Forelimb muscle (tissue), 1 donor: ENCODE results near the gene GAS7. TPM values are rescaled to one million over a fixed set of nuclear protein-coding genes. Genes with fewer than 3 reads are reported as not detected.

Experiments used
- DNase-seq: peaks from one replicate; pipeline ENCODE4 v3.0.0-alpha.2; 2013; ENCODE audit warnings: low read depth
- polyA plus RNA-seq: library from polyadenylated mRNA; unstranded; fragments of 120-200 nt; gene quantifications from one replicate; pipeline ENCODE4 v1.2.1, GENCODE V29; 2013; ENCODE audit not compliant: insufficient read length

The GAS7 gene
- polyA plus RNA-seq, 1 donor: 57.9 TPM

DNA sequence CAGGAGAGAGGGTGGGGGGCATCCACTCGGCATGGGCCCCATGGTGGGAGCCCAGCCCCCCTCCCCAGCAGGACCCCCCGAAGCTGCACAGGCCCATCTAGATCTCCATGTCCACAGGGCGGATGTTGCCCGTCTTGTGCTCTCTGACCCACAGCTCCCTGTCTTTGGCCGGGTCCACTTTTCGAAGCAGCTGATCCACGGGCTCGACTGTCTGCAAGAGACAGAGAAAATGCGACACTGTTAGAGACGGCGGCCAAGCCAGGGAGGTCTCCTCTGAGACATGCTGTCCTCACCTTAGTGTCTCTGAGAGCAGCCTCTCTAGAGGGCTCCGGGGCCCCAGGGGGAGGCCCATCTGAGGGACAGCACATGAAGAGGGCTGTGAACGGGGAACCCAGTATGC is 281.3 kb downstream of the GAS7 start:
- no peak for DNase-seq

DNA sequence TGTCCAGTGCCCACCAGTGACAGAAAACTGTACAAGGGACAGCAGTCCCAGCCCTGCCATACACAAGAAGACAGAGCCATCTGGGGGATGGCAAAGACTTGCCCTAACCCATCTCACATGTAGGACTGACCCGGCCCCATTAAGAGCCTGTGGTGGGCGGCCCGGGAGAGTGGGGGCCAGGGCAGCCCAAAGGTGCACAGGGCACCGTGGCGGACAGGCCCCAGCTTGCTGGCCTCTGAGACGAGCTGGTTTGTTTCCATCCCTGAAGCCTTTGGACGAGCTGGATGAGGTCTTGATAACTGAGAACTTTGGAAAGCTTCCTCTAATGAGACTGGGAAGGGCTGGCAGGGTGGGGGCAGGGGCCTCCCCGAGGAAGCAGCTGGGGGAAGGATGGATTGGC is 282.3 kb downstream of the GAS7 start:
- DNase-seq: no peak

DNA sequence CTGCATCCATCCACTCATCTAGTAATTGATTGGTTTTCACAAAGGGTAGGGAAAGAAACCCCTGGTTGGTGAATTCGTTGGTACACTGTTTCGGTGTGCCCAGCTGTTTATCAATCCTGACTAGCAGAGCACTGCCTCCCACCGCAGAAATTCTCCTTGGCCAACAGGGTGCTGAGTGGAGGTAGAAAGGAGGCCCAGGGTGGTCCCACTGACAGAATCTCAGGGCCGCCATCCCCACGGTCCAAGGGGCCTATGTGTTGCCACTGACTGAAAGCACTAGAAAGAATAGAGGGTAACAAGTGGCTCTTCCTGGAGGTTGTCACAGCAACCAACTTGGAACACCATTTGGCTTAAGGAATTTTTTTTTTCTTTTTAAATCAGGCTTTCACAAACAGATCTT is 284.9 kb downstream of the GAS7 start:
- no peak for DNase-seq

DNA sequence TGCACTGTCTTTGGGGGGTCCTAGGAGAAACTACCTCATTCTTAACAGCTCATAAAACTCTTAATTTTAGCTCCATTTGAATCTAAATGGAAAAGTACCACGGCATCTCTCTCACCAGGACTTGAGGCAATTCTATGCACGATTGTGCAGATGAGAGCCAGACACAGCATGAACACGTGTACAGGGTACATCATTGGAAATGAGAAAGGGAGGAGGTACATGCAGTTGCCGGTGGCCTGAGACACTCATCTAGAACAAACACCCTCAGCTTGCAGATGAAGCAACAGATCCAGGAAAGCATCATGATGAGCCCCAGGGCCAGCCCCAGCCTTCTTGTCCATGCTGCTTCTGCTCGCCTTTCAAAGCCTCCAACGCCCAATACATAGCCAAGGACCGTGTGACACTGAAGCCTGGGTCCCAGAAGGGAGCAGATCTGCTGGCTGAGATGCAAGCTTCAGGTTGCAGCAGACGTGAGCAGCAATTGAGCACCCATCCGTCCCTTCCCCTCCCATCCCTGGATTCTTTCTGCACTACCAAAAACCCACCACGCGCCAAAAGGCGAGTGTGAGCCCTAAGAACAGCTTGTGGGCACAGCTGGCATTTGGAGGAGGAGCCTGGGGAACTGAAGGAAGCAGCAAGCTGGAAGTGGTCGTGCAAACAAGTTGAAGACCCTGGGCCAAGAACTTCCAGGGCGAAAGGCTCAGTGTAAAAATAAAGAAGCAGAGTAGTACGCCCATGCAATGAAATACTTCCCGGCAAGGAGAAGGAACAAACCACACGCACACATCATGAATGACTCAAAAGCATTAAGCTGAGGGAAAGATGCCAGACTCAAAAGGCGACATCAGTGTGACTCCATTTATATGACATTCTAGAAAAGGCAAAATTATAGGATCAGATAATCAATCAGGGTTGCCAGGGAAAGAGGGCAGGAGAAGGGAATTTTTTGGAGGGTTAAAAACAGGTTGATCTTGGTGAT is 286.0 kb downstream of the GAS7 start:
- no peak for DNase-seq

DNA sequence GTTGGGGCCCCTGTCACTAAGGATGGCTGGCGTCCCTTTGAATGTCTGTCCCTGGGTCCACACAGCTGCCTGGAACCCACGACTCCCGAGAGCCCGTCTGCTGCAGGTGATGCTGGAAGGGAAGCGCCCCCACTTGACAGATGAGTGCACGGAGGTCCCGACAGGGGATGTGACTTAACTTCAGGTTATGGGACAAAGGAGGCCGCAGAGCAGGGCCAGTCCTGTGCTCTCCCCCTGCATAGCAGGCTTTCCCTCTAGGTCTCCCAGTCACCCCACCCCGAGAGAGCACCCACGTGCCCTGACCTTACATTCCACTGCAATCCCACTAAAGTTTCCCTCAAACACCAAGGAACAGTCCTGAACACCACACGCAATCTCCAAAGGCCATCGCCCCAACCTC is 287.3 kb downstream of the GAS7 start:
- no peak for DNase-seq

DNA sequence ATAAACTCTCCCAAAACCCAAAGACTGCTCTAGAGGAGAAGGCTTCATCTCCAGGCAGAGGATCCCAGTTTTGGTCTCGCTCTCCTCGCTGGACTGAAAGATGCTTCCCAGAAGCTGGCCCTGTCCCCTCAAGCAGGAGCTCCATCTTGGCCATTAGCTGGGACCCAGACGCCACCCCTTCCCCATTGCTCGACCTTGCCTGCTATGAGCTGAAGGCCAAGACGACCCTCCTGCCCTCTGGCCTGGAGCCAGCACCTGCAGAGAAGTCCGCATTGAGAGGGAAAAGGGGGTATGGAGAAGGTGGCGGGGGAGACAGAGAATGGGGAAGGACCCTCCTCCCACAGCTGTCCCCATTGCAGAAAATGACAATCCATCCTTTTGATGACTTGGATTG is 289.8 kb downstream of the GAS7 start:
- no peak for DNase-seq

DNA sequence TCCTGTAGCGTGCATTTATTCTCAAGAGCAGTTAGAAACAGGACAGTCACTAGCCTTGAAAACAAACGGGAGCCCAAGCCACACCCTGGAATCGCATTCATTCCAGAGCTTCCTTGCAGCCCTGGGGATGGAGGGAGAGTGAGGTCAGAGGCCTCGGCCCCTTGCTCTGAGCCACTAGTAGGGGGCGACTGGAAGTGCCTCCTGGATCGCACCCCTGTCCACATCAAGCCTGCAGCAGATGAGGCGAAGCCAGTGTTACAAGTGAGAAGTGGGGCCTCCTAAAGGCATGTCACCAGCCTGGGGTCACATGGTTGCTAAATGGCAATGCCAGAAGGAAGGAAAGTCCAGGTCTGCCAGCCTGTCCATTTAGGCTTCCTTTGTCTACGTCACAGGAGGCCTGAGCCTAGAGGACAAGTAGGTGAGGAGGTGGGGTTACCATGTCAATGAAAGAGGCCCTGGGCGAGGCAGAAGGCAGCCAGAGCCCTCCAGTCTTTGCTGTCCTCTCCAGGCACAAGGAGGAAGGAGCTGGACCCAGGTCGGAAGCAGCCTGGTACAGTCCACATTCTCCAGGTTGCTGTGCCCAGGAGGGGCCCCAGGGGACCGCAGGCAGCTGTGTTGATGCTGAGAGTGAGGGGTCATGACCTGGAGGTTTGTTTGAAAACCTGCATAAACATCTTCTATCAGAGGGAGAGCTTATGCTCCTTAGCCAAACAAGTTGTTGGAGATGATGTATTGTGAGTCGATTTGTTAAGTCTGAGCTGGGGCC is 290.3 kb downstream of the GAS7 start:
- no peak for DNase-seq

DNA sequence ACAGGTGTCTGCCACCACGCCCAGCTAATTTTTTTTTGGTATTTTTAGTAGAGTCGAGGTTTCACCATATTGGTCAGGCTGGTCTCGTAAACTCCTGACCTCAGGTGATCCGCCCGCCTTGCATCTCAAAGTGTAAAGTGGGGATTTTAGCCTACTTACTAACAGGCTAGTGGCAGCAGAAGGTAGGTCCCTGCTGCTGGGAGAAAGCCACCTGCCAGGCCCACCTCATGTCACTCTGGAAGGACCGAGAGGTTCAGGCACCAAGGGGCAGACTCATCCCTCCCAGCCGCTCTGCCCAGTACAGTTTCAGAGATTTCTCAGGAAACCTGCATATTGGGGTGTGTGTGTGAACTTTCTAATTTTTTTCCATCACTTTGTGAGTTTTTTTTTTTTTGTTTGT is 291.3 kb downstream of the GAS7 start:
- no peak for DNase-seq

DNA sequence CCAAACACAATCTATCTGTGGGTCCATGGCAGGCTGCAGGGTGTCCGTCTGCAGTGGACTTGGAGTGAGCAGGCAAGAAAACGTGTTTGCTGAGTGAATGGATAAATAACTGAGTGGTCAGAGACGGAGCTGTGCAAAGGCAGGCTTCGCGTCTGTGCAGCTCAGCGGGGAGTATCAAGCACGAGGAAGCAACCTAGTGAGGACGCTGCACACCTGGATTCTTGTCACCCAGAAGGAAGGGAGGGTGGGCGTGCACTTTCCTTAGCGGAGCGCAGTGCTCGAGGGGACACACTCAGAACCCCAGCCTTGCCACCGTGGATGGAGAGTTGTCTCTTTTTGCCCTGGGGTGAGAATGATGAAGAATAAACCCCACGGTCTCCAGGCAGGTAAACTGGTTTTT is 291.8 kb downstream of the GAS7 start:
- DNase-seq: no peak

DNA sequence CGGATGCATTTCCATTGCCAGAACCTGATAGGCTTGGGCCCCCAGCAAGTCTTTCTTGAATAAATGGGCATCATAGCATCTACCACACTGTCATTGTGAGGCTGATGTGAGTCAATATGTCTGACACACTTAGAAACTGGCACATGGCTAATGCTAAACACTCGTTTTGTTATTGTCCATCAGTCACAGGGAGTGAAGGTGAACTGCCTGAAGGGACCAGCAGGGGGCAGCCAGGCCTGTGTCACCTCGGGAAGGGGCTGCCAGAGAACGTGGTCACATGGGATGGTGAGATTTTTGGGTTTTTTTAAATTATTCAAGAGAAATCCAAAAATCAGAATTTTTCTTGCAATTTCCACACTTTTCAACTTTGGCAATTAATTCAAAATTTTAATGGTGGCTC is 292.5 kb downstream of the GAS7 start:
- no peak for DNase-seq

DNA sequence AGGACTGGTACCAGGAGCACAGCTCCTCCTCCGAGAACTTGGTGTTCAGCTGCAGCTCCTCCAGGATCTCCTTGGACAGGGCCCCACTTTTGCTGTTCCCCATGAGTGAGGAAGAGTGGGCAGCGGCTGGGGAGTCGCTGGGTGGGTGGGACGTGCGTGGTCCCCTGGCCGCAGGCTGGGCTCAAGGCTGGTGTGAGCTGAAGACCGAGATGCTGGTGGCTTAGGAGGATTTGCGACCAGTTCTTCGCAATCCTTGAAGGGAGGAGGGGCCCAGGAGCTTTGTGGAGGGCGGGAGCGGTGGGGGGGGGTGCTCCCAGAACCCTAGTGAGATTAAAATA is 293.4 kb downstream of the GAS7 start, which contains the start of gene RCVRN:
Gene RCVRN (minus strand): TSS at position 194 of the 338 bp plus-strand sequence. CDS start 91 bp downstream, at position 103.
- DNase-seq: no peak

DNA sequence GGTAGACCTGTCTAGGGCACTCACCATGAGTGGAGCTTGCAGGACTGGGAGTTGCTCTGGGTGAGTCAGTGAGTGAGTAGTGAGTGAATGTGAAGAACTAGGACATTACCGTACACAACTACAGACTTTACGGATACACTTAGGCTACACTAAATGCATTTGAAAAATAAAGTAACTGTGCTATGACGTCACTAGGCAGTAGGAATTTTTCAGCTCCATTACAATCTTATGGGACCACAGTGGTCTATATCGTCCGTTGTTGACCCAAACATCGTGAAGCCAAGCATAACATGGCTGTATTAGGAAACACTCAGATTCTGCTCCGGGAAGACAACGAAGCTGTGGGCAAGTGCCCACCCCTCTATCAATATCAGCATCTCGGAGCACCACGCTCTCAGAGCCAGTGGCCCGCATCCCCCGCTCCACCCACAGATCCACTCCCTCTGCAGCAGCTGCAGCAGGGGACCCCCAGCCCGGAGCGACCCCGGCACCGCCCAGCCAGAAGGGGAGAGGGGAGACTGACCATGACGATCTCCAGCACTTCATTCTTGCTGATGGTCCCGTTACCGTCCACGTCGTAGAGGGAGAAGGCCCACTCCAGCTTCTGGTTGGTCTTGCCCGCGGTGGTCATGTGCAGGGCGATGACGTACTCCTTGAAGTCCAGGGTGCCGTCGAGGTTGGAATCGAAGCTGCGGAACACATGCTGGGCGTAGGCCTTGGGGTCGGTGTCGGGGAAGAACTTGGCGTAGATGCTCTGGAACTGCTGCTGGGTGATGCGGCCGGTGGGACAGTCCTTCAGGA is 293.9 kb downstream of the GAS7 start:
- DNase-seq: no peak

DNA sequence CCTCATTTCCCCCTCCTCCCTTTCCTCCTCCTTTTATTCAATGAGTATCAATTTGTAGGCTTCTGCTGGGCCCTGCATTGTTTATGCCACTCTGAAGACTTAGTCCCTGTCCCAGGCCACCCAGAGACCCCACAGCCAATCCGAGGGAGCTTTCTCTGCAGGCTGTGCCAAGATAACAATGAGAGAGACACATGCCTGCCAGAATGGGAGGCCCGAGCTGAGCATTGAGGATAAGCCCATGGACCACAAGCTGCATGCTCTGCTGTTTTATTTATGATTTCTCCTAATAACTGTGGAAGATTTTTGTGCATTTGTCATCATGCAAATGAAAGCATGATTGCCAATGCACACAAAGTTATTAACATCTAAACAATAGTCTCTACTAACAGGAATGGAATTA is 296.3 kb downstream of the GAS7 start:
- no peak for DNase-seq

DNA sequence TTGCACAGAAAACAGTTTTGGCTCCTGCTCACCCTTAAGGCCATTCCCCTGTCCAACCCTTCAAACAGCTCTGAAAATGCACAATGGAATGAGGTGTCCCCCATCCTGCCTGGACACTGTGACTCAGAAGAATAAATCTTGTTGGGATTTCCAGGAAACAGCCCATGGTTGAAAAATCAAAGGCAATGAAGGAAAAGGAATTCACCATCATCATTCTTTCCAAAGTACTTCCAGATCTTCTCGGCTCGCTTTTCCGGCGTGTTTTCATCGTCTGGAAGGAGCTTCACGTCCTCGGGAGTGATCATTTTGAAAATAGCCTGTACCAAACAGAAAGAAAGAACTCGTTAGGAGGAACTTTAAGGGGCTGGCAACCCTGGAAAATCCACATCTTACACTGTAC is 297.6 kb downstream of the GAS7 start:
- peak; percentile 52 for DNase-seq

DNA sequence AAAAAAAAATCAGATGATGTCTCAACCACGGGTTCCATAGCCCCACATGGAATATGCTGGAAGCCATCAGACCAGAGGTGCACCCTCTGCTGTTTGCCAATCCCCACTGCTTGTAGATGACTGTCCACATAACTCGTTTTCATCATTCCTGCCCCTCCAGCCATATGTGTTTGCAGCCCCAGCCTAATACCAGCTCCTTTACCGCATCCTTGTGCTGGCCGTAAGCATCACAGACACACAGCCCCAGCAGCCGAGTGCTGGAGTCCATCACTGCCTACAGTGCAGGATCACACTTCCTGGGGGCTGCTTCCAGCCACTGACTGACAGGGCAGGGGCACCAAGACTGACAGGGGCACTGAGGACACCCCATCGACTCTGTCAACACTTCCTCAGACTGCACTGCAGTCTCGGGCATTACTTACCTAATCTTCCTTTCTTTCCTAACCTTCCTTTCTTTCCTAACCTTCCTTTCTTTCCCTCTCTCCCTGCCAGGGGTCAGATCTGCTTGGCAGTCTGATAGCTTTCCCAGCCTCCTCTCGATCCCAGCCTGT is 298.3 kb downstream of the GAS7 start:
- DNase-seq: no peak

DNA sequence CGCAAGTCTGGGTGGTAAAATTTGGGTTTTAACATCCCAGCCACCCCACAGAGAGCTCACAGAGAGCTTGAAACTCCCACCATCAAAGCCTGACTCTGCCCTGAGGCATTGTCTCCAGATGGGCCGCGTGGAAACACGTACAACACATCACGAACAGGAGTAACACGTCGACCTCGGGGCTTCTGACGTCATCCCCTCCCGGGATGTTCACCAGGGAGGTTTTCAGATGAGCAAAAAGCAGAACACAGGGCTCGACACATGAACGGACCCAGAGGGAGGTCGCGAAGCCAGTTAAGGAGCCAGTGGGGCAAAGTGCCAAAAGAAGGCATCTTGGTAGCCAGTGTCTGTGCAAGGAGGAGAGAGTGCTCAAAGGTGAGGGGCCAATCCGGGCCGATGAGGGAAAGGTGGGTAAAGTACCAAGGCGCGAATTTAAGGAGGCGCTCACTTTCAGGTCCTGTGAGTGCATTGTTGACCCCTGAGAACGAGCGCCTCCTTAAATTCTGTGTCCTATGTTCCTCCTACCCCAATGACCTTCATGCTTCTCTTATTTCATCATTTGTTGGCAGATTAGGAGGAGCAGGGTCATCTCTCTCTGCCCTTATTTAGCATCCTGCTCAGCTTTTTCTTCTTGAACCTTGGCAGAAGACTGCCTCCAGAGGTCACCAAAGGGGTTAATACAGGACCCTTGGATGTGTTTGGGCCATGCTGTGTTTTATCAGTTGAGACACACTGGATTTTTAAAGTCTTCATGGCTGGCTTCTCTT is 298.9 kb downstream of the GAS7 start:
- DNase-seq: no peak

DNA sequence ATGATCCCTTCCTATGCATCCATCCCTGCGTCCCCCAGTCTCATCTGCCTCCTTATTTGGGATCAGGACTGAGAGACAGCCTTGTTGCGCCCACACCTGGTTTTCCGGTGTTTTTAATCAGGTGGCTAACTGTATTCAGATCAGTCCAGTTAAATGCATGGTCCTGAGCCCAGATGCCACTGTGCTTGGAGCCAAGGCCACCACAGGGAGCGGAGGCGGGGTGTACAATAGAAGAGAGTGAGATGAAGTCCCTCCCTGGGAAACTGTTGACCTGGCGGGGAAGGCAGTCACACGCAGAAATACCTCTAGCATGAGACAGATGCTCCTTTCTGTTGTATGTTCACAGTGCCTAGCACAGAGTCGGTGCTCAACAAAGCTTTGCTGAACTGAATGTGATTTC is 299.6 kb downstream of the GAS7 start:
- DNase-seq: no peak

DNA sequence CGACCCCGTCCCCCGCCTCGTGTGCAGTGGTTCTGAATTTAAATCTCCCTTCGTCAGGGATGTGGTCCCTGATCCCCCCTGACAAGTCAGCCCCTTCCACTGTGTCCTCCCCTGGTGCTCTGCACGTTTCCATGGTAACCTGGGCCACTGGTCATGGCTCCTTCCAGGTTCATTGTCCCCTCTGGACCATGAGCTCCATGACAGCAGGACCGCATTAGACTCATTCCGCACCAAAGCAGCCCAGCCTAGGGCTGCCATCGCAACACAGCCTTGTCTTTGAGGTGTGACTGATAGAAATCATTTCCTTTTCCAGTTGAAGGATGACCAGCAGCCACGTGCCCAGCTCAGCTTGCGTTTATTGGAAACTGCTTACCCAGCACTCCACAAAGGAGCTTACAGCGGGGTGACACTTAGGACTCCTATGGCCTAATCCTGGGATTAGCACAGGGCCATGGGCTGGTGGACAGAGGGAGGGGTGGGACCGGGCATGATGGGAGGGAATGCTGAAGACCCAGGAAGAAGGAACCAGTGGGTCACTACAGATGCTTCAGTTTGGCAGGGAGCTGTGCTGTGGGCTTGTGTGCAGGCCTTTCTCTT is 300.9 kb downstream of the GAS7 start:
- no peak for DNase-seq

DNA sequence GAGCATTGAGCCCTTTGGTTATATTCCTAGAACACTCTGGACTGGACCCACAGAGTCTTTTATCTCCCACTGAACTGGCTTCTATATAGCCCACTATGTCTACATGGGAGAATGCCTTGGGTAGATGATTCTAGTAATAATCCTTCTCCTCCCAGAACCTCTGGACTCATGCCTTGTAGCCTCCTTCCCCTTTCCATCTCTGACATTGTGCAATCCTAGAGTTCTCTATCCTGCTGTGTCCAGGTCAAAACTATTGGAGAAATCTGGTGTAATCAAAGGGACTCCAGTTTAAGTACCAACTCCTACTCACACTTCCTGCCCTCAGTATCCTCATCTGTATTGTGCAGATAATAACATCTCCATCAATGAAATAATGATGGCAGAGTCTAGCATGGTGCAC is 302.5 kb downstream of the GAS7 start:
- no peak for DNase-seq

DNA sequence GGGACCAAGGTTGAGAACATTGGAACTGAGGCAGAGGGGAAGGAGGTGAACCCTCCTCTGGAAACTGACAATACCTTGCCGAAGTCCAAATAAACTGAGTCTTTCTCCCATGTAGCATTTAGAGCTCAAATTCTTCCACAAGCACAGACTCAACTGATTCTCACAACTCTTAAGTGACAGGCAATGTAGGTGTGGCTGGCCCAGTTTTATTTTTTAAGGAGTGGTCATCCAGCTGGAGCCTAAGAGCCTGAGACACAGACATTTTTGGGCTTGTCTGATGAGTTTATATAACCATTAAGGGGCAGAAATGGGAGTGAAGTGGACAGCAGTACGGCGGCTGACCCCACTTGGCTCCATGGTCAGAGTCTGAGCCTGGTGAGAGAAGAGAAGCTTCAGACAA is 304.2 kb downstream of the GAS7 start:
- DNase-seq: no peak
